Peyer's patch (tissue), 4 donors: ENCODE measurements around the gene DPYD.

Experiments
- CTCF ChIP-seq, 6 experiments: fragments of 450-650 bp in 4 of 6; fragments of 200-600 bp in 2 of 6; sonication (generic) in 1 of 6; IDR thresholded peaks; one replicate each; pipeline ENCODE4 v1.5.1; 2017 to 2019; ENCODE audit warnings: antibody characterized with exemption in 6 of 6, mild to moderate bottlenecking in 3 of 6, moderate library complexity in 1 of 6
- POLR2A ChIP-seq, 2 donors: fragments of 450-650 bp; IDR thresholded peaks; one replicate each; pipeline ENCODE4 v1.5.1; 2017; ENCODE audit warnings: antibody characterized with exemption in 2 of 2, mild to moderate bottlenecking in 2 of 2, moderate library complexity in 2 of 2

- TF ChIP-seq CTCF (IDR thresholded peaks at IDR 0.05) (no peak), POLR2A (IDR thresholded peaks at IDR 0.05) (no peak)
Measured at GRCh38 chr1:97905141-97905940, 15.5 kb downstream of the DPYD start.
